Neural progenitor cell (in vitro differentiated cells): Measurements from ENCODE around the gene CIDEC.

ENCODE experiments used
- CTCF ChIP-seq: fragments of 200-600 bp; sonication (generic); IDR thresholded peaks from 2 replicates; pipeline ENCODE4 v1.5.1; 2017; ENCODE audit warnings: antibody characterized with exemption, mild to moderate bottlenecking
- EZH2 ChIP-seq: fragments of 200-600 bp; sonication (generic); IDR thresholded peaks from 2 replicates; pipeline ENCODE4 v1.6.1; 2017; ENCODE audit warnings: antibody characterized with exemption, mild to moderate bottlenecking, moderate library complexity

GRCh38 chr3:9899289-9899791 is 19.3 kb upstream of the CIDEC start:
- no peak for TF ChIP-seq CTCF
- no peak for TF ChIP-seq EZH2
